ENCODE results near the gene PSMB2.

GRCh38 chr1:35573198-35574124 lies 67.9 kb downstream of the PSMB2 start, which contains the start of gene TFAP2E:
- TF ChIP-seq CTCF (conservative IDR thresholded peaks at IDR 0.05; ENCODE audit: low read length), result no peak
- TF ChIP-seq EZH2phosphoT487 (IDR thresholded peaks at IDR 0.05; ENCODE audit: borderline replicate concordance, low read depth, low read length), result no peak
